ENCODE measurements around the gene FCGR2B.
"Not testable (repeated sequence)": the region's sequence is repeated elsewhere in the genome, so short reads cannot be mapped to it uniquely, and the experiment has no call there.

The FCGR2B gene

GRCh38 chr1:161647507-161648360 is 15.2 kb upstream of the FCGR2B start:
- not testable (repeated sequence) for DNase-seq

GRCh38 chr1:161653541-161653940 is 9.4 kb upstream of the FCGR2B start:
- not testable (repeated sequence) for DNase-seq

GRCh38 chr1:161653971-161654370 is 9.0 kb upstream of the FCGR2B start:
- DNase-seq, result not testable (repeated sequence)

GRCh38 chr1:161658524-161658923 is 4.4 kb upstream of the FCGR2B start:
- not testable (repeated sequence) for DNase-seq

- DNase-seq, result not testable (repeated sequence)
These were observed 1.2 kb upstream of the FCGR2B start for GRCh38 chr1:161661660-161662311.

- not testable (repeated sequence) for DNase-seq
These were observed 626 bp downstream of the FCGR2B start for GRCh38 chr1:161663569-161663968.

- DNase-seq, result not testable (repeated sequence)
These were observed 1.7 kb downstream of the FCGR2B start for GRCh38 chr1:161664689-161665088.

- DNase-seq, result not testable (repeated sequence)
These were observed 8.4 kb downstream of the FCGR2B start for GRCh38 chr1:161671045-161672020.

- not testable (repeated sequence) for DNase-seq
These were observed 10.5 kb downstream of the FCGR2B start for GRCh38 chr1:161673437-161673836.

- DNase-seq, result not testable (repeated sequence)
These were observed 11.5 kb downstream of the FCGR2B start for GRCh38 chr1:161674447-161674846.

GRCh38 chr1:161674908-161675307 is 12.0 kb downstream of the FCGR2B start:
- DNase-seq, result not testable (repeated sequence)

- no peak for DNase-seq
These were observed 13.5 kb downstream of the FCGR2B start for GRCh38 chr1:161676441-161676840.

GRCh38 chr1:161676958-161677689 is 14.2 kb downstream of the FCGR2B start:
- no peak for DNase-seq

GRCh38 chr1:161678500-161678899 is 15.6 kb downstream of the FCGR2B start:
- no peak for DNase-seq

GRCh38 chr1:161681879-161682278 is 18.9 kb downstream of the FCGR2B start:
- DNase-seq, result no peak

- no peak for DNase-seq
These were observed 26.0 kb downstream of the FCGR2B start for GRCh38 chr1:161688946-161689345.

- DNase-seq, result no peak
These were observed 28.9 kb downstream of the FCGR2B start for GRCh38 chr1:161691846-161692245.

GRCh38 chr1:161693020-161693712 is 30.2 kb downstream of the FCGR2B start:
- DNase-seq, result not testable (repeated sequence)

GRCh38 chr1:161698302-161698701 is 35.4 kb downstream of the FCGR2B start:
- not testable (repeated sequence) for DNase-seq

GRCh38 chr1:161702250-161702649 is 39.3 kb downstream of the FCGR2B start:
- peak; percentile 10 to 24 for DNase-seq

- DNase-seq, result no peak
These were observed 42.6 kb downstream of the FCGR2B start for GRCh38 chr1:161705537-161705936.
